Measurements from ENCODE around the gene GNAQ.

Gene GNAQ

GRCh38 chr9:77892955-77893514, 138.6 kb downstream of the GNAQ start:
- DNase-seq: no peak
- Histone ChIP-seq H3K18ac (ENCODE audit: low read depth in 1 of 2, low read length in 2 of 2) (no peak overlapping the region), H3K14ac (ENCODE audit: low read length in 2 of 2) (no peak overlapping the region), H2BK5ac (ENCODE audit: low read depth, low read length, poor library complexity, severe bottlenecking) (no peak overlapping the region), H3K23ac (ENCODE audit: low read length in 2 of 2) (no peak overlapping the region), H3K4ac (ENCODE audit: low read depth in 1 of 2, low read length in 2 of 2) (no peak overlapping the region), H3K4me1 (ENCODE audit: control insufficient read depth, insufficient read depth, low read depth, low read length) (peaks cover 4% of the 10 kb centered on the region), H3K36me3 (ENCODE audit: control insufficient read depth in 1 of 2, insufficient read depth in 2 of 2, low read depth in 1 of 2, low read length in 2 of 2) (peaks cover 0 to 6% of the 10 kb centered on the region in 2 experiments), H3K4me3 (ENCODE audit: insufficient read depth in 1 of 2, low read depth in 1 of 2, low read length in 2 of 2) (no peak overlapping the region), H2AFZ (ENCODE audit: low read depth, low read length) (no peak overlapping the region), H3K79me1 (replicated peaks; ENCODE audit: low read length, poor library complexity, severe bottlenecking) (peaks cover 28% of the 10 kb centered on the region), H2AK5ac (ENCODE audit: low read length, severe bottlenecking) (no peak overlapping the region), H2BK15ac (ENCODE audit: low read depth, poor library complexity, severe bottlenecking) (no peak overlapping the region), H3K9ac (ENCODE audit: low read length) (no peak overlapping the region), H3K27ac (ENCODE audit: low read length, poor library complexity, severe bottlenecking) (no peak overlapping the region), H2BK12ac (ENCODE audit: low read length in 2 of 2) (no peak overlapping the region), H3K9me3 (ENCODE audit: control insufficient read depth, low read length) (no peaks in the 10 kb centered on the region), H4K91ac (ENCODE audit: low read length) (no peak overlapping the region), H3K4me2 (ENCODE audit: low read length, poor library complexity, severe bottlenecking) (no peak overlapping the region), H2BK120ac (ENCODE audit: low read depth, low read length) (no peak overlapping the region), H3K27me3 (ENCODE audit: control insufficient read depth in 1 of 2, insufficient read depth in 1 of 2, low read length in 2 of 2) (no peaks in the 10 kb centered on the region), H4K8ac (ENCODE audit: low read length) (no peak overlapping the region)
- WGBS: 100% methylated on average over 3 of the region's 3 CpGs

DNA sequence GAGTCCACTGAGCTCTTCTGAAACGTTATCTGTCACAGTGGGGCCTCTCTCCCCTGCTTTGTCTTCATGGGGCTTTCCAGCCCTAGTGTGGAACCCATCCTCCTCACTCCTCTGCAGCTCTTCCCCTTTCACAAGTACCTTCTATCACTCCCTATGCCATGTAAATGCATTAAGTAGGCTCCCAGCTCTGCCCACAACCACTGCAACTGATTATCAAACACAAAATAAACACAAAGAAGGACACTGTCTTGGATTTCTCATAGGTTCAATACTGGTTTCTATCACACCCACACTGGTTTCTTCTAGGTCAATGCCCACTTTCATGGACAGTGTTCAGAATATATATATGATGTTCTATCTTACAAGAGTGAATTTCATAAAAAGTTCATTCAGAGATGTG, 139.4 kb downstream of the GNAQ start:
- no peak overlapping the region for H2AFZ ChIP-seq (ENCODE audit: low read depth, low read length)
- H3K36me3 ChIP-seq (ENCODE audit: control insufficient read depth in 1 of 2, insufficient read depth in 2 of 2, low read depth in 1 of 2, low read length in 2 of 2): peaks cover 0 to 6% of the 10 kb centered on the region in 2 experiments
- H2BK120ac ChIP-seq (ENCODE audit: low read depth, low read length): no peak overlapping the region
- H2BK5ac ChIP-seq (ENCODE audit: low read depth, low read length, poor library complexity, severe bottlenecking): no peak overlapping the region
- H3K23ac ChIP-seq (ENCODE audit: low read length in 2 of 2): no peak overlapping the region
- no peak overlapping the region for H3K27ac ChIP-seq (ENCODE audit: low read length, poor library complexity, severe bottlenecking)
- no peaks in the 10 kb centered on the region for H3K9me3 ChIP-seq (ENCODE audit: control insufficient read depth, low read length)
- H3K79me1 ChIP-seq (replicated peaks; ENCODE audit: low read length, poor library complexity, severe bottlenecking): peaks cover 24% of the 10 kb centered on the region
- H4K8ac ChIP-seq (ENCODE audit: low read length): no peak overlapping the region
- H3K4ac ChIP-seq (ENCODE audit: low read depth in 1 of 2, low read length in 2 of 2): no peak overlapping the region
- H3K4me3 ChIP-seq (ENCODE audit: insufficient read depth in 1 of 2, low read depth in 1 of 2, low read length in 2 of 2): no peak overlapping the region
- H2BK15ac ChIP-seq (ENCODE audit: low read depth, poor library complexity, severe bottlenecking): no peak overlapping the region
- H3K14ac ChIP-seq (ENCODE audit: low read length in 2 of 2): no peak overlapping the region
- no peak overlapping the region for H3K9ac ChIP-seq (ENCODE audit: low read length)
- 23% methylated on average over 1 of the region's 1 CpG for WGBS
- H3K4me1 ChIP-seq (ENCODE audit: control insufficient read depth, insufficient read depth, low read depth, low read length): no peaks in the 10 kb centered on the region
- DNase-seq: no peak
- H2BK12ac ChIP-seq (ENCODE audit: low read length in 2 of 2): no peak overlapping the region
- H3K27me3 ChIP-seq (ENCODE audit: control insufficient read depth in 1 of 2, insufficient read depth in 1 of 2, low read length in 2 of 2): no peaks in the 10 kb centered on the region
- no peak overlapping the region for H3K18ac ChIP-seq (ENCODE audit: low read depth in 1 of 2, low read length in 2 of 2)
- H4K91ac ChIP-seq (ENCODE audit: low read length): no peak overlapping the region
- no peak overlapping the region for H2AK5ac ChIP-seq (ENCODE audit: low read length, severe bottlenecking)
- no peak overlapping the region for H3K4me2 ChIP-seq (ENCODE audit: low read length, poor library complexity, severe bottlenecking)

DNA sequence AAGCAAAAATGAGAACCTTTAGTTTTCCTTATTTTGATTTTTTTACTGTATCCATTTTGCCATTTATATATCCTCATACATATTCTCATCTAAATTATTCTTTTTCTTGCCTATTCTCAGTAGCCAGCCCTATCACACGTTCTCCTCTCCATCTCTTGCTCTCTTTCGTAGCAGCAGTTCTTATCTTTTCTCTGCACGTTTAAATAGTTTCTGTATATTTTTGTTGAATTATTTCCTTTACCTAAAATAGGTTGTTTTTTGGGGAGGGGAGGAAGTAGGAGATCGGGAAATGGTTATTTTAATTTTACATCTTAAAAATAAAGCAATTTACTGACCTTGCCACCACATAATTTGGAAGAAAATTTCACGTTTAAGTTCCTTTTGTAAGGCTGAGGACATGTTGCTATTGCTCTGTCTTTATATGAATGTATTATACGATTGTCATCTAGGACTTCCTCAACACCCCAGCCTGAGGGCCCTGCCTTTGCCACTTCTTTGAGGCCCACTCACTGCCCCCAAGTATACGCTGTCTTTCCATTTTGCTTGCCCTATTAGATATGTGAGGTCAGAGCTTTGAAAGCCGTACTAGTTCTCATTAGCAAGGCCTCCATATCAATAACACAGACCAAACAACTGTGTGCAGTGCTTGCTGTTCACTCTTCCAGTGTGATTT, 140.3 kb downstream of the GNAQ start:
- H3K4me1 ChIP-seq (ENCODE audit: control insufficient read depth, insufficient read depth, low read depth, low read length): no peaks in the 10 kb centered on the region
- H3K36me3 ChIP-seq (ENCODE audit: control insufficient read depth in 1 of 2, insufficient read depth in 2 of 2, low read depth in 1 of 2, low read length in 2 of 2): peaks cover 0 to 6% of the 10 kb centered on the region in 2 experiments
- no peak overlapping the region for H3K27ac ChIP-seq (ENCODE audit: low read length, poor library complexity, severe bottlenecking)
- no peak overlapping the region for H3K23ac ChIP-seq (ENCODE audit: low read length in 2 of 2)
- no peaks in the 10 kb centered on the region for H3K27me3 ChIP-seq (ENCODE audit: control insufficient read depth in 1 of 2, insufficient read depth in 1 of 2, low read length in 2 of 2)
- H3K79me1 ChIP-seq (replicated peaks; ENCODE audit: low read length, poor library complexity, severe bottlenecking): peaks cover 24% of the 10 kb centered on the region
- H3K9me3 ChIP-seq (ENCODE audit: control insufficient read depth, low read length): no peaks in the 10 kb centered on the region
- H2BK5ac ChIP-seq (ENCODE audit: low read depth, low read length, poor library complexity, severe bottlenecking): no peak overlapping the region
- H4K8ac ChIP-seq (ENCODE audit: low read length): no peak overlapping the region
- H2AK5ac ChIP-seq (ENCODE audit: low read length, severe bottlenecking): no peak overlapping the region
- WGBS: 100% methylated on average over 4 of the region's 8 CpGs
- H2AFZ ChIP-seq (ENCODE audit: low read depth, low read length): no peak overlapping the region
- H3K9ac ChIP-seq (ENCODE audit: low read length): no peak overlapping the region
- no peak overlapping the region for H3K4ac ChIP-seq (ENCODE audit: low read depth in 1 of 2, low read length in 2 of 2)
- no peak overlapping the region for H3K18ac ChIP-seq (ENCODE audit: low read depth in 1 of 2, low read length in 2 of 2)
- H2BK15ac ChIP-seq (ENCODE audit: low read depth, poor library complexity, severe bottlenecking): no peak overlapping the region
- no peak overlapping the region for H2BK120ac ChIP-seq (ENCODE audit: low read depth, low read length)
- H3K4me3 ChIP-seq (ENCODE audit: insufficient read depth in 1 of 2, low read depth in 1 of 2, low read length in 2 of 2): no peak overlapping the region
- DNase-seq: no peak
- H3K4me2 ChIP-seq (ENCODE audit: low read length, poor library complexity, severe bottlenecking): no peak overlapping the region
- no peak overlapping the region for H3K14ac ChIP-seq (ENCODE audit: low read length in 2 of 2)
- no peak overlapping the region for H2BK12ac ChIP-seq (ENCODE audit: low read length in 2 of 2)
- H4K91ac ChIP-seq (ENCODE audit: low read length): no peak overlapping the region

- Histone ChIP-seq H2BK120ac (ENCODE audit: low read depth, low read length) (no peak overlapping the region), H4K91ac (ENCODE audit: low read length) (no peak overlapping the region), H3K4ac (ENCODE audit: low read depth in 1 of 2, low read length in 2 of 2) (no peak overlapping the region), H2BK5ac (ENCODE audit: low read depth, low read length, poor library complexity, severe bottlenecking) (no peak overlapping the region), H3K36me3 (ENCODE audit: control insufficient read depth in 1 of 2, insufficient read depth in 2 of 2, low read depth in 1 of 2, low read length in 2 of 2) (no peaks in the 10 kb centered on the region), H2AFZ (ENCODE audit: low read depth, low read length) (no peak overlapping the region), H3K18ac (ENCODE audit: low read depth in 1 of 2, low read length in 2 of 2) (no peak overlapping the region), H2BK12ac (ENCODE audit: low read length in 2 of 2) (no peak overlapping the region), H3K14ac (ENCODE audit: low read length in 2 of 2) (no peak overlapping the region), H3K4me1 (ENCODE audit: control insufficient read depth, insufficient read depth, low read depth, low read length) (peaks cover 4% of the 10 kb centered on the region), H3K27me3 (ENCODE audit: control insufficient read depth in 1 of 2, insufficient read depth in 1 of 2, low read length in 2 of 2) (no peaks in the 10 kb centered on the region), H3K23ac (ENCODE audit: low read length in 2 of 2) (no peak overlapping the region), H3K4me3 (ENCODE audit: insufficient read depth in 1 of 2, low read depth in 1 of 2, low read length in 2 of 2) (no peak overlapping the region), H3K4me2 (ENCODE audit: low read length, poor library complexity, severe bottlenecking) (no peak overlapping the region), H3K9me3 (ENCODE audit: control insufficient read depth, low read length) (no peaks in the 10 kb centered on the region), H2BK15ac (ENCODE audit: low read depth, poor library complexity, severe bottlenecking) (no peak overlapping the region), H2AK5ac (ENCODE audit: low read length, severe bottlenecking) (no peak overlapping the region), H3K79me1 (replicated peaks; ENCODE audit: low read length, poor library complexity, severe bottlenecking) (peaks cover 12% of the 10 kb centered on the region), H3K9ac (ENCODE audit: low read length) (no peak overlapping the region), H4K8ac (ENCODE audit: low read length) (no peak overlapping the region), H3K27ac (ENCODE audit: low read length, poor library complexity, severe bottlenecking) (no peak overlapping the region)
- DNase-seq: no peak
- 100% methylated on average over 2 of the region's 2 CpGs for WGBS
Observed at GRCh38 chr9:77887662-77888061, 143.9 kb downstream of the GNAQ start.
